VCaP (cell line): ENCODE results near the gene STYXL1.
"Not testable (repeated sequence)": the region's sequence is repeated elsewhere in the genome, so short reads cannot be mapped to it uniquely, and the experiment has no call there.

ENCODE experiments used
- H3K27ac ChIP-seq: fragments of 450-650 bp; 2 replicates; pipeline ENCODE4 v1.5.1; 2017
- CTCF ChIP-seq: fragments of 450-650 bp; conservative IDR thresholded peaks from 2 replicates; pipeline ENCODE4 v1.5.1; 2017; ENCODE audit warnings: mild to moderate bottlenecking, moderate library complexity

Gene STYXL1

GRCh38 chr7:76063114-76063513 is 15.3 kb upstream of the STYXL1 start:
- TF ChIP-seq CTCF: no peak

GRCh38 chr7:76062254-76062653 is 14.5 kb upstream of the STYXL1 start:
- H3K27ac ChIP-seq: peak overlapping the region; percentile 35; the same call in 1 of the 2 replicates
- no peak for TF ChIP-seq CTCF

More at GRCh38 chr7:76063114-76063513, 15.3 kb upstream of the STYXL1 start:
- peak overlapping the region; percentile 35 for H3K27ac ChIP-seq

GRCh38 chr7:76060842-76061241 is 13.0 kb upstream of the STYXL1 start:
- peak overlapping the region; percentile 16; the same call in 1 of the 2 replicates for H3K27ac ChIP-seq
- TF ChIP-seq CTCF: no peak

- not testable (repeated sequence) for H3K27ac ChIP-seq
Measured at GRCh38 chr7:76058745-76059144, 10.9 kb upstream of the STYXL1 start.

GRCh38 chr7:76057813-76058145 is 10.0 kb upstream of the STYXL1 start:
- H3K27ac ChIP-seq: peak overlapping the region; percentile 23; the same call in 1 of the 2 replicates
- TF ChIP-seq CTCF: no peak

GRCh38 chr7:76057103-76057812 is 9.5 kb upstream of the STYXL1 start:
- peak overlapping the region; percentile 23; the same call in 1 of the 2 replicates for H3K27ac ChIP-seq
- TF ChIP-seq CTCF: no peak

GRCh38 chr7:76056241-76056640 is 8.4 kb upstream of the STYXL1 start:
- no peak for TF ChIP-seq CTCF
- peak overlapping the region; percentile 23; the same call in 1 of the 2 replicates for H3K27ac ChIP-seq
